ENCODE measurements around the gene MTHFR. TPM values are rescaled to one million over a fixed set of nuclear protein-coding genes. Genes with fewer than 3 reads are reported as not detected.

MTHFR gene
- total and polyA plus RNA-seq, 4 donors = 5.5 to 29.0 (median 18.3) TPM

GRCh38 chr1:11774753-11775152, 31.0 kb downstream of the MTHFR start (continued):
- TF ChIP-seq REST (IDR thresholded peaks at IDR 0.05) (no peak), RXRA (IDR thresholded peaks at IDR 0.05) (no peak), RAD21 (IDR thresholded peaks at IDR 0.05) (no peak), EGR1 (IDR thresholded peaks at IDR 0.05; ENCODE audit: low read depth in 2 of 2) (no peak), YY1 (IDR thresholded peaks at IDR 0.05) (no peak)

- TF ChIP-seq EGR1 (IDR thresholded peaks at IDR 0.05; ENCODE audit: low read depth in 2 of 2) (no peak), RAD21 (IDR thresholded peaks at IDR 0.05) (no peak), YY1 (IDR thresholded peaks at IDR 0.05) (no peak), CTCF (IDR thresholded peaks at IDR 0.05; ENCODE audit: low read depth, low read length, missing input control) (no peak), JUND (IDR thresholded peaks at IDR 0.05) (no peak), HNF4G (IDR thresholded peaks at IDR 0.05) (no peak)
- no peak for DNase-seq (ENCODE audit: low spot score)
- Histone ChIP-seq H3K9ac (ENCODE audit: low read depth in 1 of 2, low read length in 2 of 2) (no peak overlapping the region), H3K27me3 (ENCODE audit: control insufficient read depth in 4 of 4, insufficient read depth in 4 of 4, low read length in 3 of 4) (no peaks in the 10 kb centered on the region), H3K36me3 (ENCODE audit: control insufficient read depth in 4 of 4, insufficient read depth in 3 of 4, low read depth in 1 of 4, low read length in 3 of 4) (no peaks in the 10 kb centered on the region), H3K4me1 (ENCODE audit: control insufficient read depth in 4 of 4, insufficient read depth in 4 of 4, low read length in 3 of 4) (peaks cover 0 to 8% (median 4%) of the 10 kb centered on the region in 4 donors), H3K27ac (ENCODE audit: low read depth in 1 of 2, low read length in 2 of 2) (no peak overlapping the region), H3K4me3 (ENCODE audit: low read depth in 1 of 3, low read length in 3 of 3) (no peak overlapping the region), H3K9me3 (ENCODE audit: control insufficient read depth in 4 of 4, low read length in 3 of 4) (no peaks in the 10 kb centered on the region)
- WGBS = 74% methylated on average over 5 of the region's 5 CpGs
These were observed 33.3 kb downstream of the MTHFR start for GRCh38 chr1:11772458-11772857.

- H3K36me3 ChIP-seq (ENCODE audit: control insufficient read depth in 4 of 4, insufficient read depth in 3 of 4, low read depth in 1 of 4, low read length in 3 of 4) = no peaks in the 10 kb centered on the region
- H3K9ac ChIP-seq (ENCODE audit: low read depth in 1 of 2, low read length in 2 of 2) = no peak overlapping the region
- H3K9me3 ChIP-seq (ENCODE audit: control insufficient read depth in 4 of 4, low read length in 3 of 4) = no peaks in the 10 kb centered on the region
- peaks cover 0 to under 1% (median 0%) of the 10 kb centered on the region in 4 donors for H3K4me1 ChIP-seq (ENCODE audit: control insufficient read depth in 4 of 4, insufficient read depth in 4 of 4, low read length in 3 of 4)
- DNase-seq (ENCODE audit: low spot score) = no peak
- 77% methylated on average over 11 of the region's 11 CpGs for WGBS
- H3K27ac ChIP-seq (ENCODE audit: low read depth in 1 of 2, low read length in 2 of 2) = no peak overlapping the region
- no peaks in the 10 kb centered on the region for H3K27me3 ChIP-seq (ENCODE audit: control insufficient read depth in 4 of 4, insufficient read depth in 4 of 4, low read length in 3 of 4)
- H3K4me3 ChIP-seq (ENCODE audit: low read depth in 1 of 3, low read length in 3 of 3) = no peak overlapping the region
- TF ChIP-seq MAX (IDR thresholded peaks at IDR 0.05) (no peak), ATF3 (IDR thresholded peaks at IDR 0.05) (no peak), RXRA (IDR thresholded peaks at IDR 0.05) (no peak), CTCF (IDR thresholded peaks at IDR 0.05; ENCODE audit: low read depth, low read length, missing input control) (no peak), FOXA1 (IDR thresholded peaks at IDR 0.05) (no peak), HNF4G (IDR thresholded peaks at IDR 0.05) (no peak), TAF1 (conservative IDR thresholded peaks at IDR 0.05) (no peak), EGR1 (IDR thresholded peaks at IDR 0.05; ENCODE audit: low read depth in 2 of 2) (no peak), REST (IDR thresholded peaks at IDR 0.05) (no peak), NR2F2 (IDR thresholded peaks at IDR 0.05) (no peak), YY1 (IDR thresholded peaks at IDR 0.05) (no peak), ZBTB33 (IDR thresholded peaks at IDR 0.05) (no peak), JUND (IDR thresholded peaks at IDR 0.05) (no peak), SP1 (IDR thresholded peaks at IDR 0.05) (no peak)
These were observed 34.2 kb downstream of the MTHFR start for GRCh38 chr1:11771481-11772043.

Measured in liver (tissue), 9 donors.